ENCODE measurements around the gene TSPAN18. TPM values are rescaled to one million over a fixed set of nuclear protein-coding genes. Genes with fewer than 3 reads are reported as not detected.
A peak's percentile ranks its signal among the peaks of the same experiment; 100 is the strongest.

TSPAN18 gene
- total and polyA plus RNA-seq, 9 donors, result 2.1 to 35.3 (median 14.4) TPM

DNA sequence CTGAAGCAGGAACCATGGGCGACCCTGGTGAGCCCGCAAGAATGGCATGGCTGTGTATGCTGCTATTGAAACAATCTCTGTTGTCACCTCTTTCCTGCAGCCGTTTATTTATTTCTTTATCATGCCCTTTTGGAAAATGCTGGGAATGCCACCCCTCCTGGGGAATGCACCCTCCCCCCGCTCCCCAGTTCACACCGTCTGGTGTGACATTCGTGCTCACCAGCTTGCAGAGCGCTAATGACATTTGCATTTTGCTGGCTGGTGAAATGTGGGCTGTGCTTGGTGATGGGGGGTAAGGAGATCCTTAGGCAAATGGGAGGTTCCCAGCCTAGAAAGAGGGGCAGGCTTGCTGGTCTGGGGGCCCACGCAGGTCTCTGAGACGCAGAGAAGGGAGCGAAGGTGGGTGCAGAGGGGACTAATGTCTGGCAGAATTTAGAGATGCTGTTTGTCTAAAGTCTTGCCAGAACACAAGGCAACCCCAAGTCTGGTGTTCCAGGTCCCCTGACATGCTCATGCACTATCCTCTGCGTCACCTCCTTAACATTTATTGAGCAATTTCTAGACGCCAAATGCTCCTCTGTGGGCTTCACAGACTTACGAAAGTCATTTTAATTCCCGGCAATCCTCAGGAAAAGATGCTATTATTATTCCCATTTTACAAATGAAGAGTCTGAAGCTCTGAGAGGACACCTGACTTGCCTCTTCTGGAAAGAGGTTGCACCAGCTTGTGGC lies 132.2 kb downstream of the TSPAN18 start:
- Histone ChIP-seq H3K36me3 (no peaks in the 10 kb centered on the region), H3K4me3 (no peak overlapping the region), H3K4me1 (ENCODE audit: insufficient read depth) (peaks cover 8% of the 10 kb centered on the region), H3K9me3 (no peaks in the 10 kb centered on the region), H3K27ac (no peak overlapping the region), H3K27me3 (no peaks in the 10 kb centered on the region)
- WGBS, 3 donors, result 93 to 96% (median 94%) methylated on average over 14 of the region's 14 CpGs
- no peak for DNase-seq
- intact Hi-C loops (cut with DNase I), result no loop called here
- no peak for TF ChIP-seq EP300 (IDR thresholded peaks at IDR 0.05)
- no peak for TF ChIP-seq POLR2A (IDR thresholded peaks at IDR 0.05)
- TF ChIP-seq, protein P1, sequence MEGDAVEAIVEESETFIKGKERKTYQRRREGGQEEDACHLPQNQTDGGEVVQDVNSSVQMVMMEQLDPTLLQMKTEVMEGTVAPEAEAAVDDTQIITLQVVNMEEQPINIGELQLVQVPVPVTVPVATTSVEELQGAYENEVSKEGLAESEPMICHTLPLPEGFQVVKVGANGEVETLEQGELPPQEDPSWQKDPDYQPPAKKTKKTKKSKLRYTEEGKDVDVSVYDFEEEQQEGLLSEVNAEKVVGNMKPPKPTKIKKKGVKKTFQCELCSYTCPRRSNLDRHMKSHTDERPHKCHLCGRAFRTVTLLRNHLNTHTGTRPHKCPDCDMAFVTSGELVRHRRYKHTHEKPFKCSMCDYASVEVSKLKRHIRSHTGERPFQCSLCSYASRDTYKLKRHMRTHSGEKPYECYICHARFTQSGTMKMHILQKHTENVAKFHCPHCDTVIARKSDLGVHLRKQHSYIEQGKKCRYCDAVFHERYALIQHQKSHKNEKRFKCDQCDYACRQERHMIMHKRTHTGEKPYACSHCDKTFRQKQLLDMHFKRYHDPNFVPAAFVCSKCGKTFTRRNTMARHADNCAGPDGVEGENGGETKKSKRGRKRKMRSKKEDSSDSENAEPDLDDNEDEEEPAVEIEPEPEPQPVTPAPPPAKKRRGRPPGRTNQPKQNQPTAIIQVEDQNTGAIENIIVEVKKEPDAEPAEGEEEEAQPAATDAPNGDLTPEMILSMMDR (IDR thresholded peaks at IDR 0.05), result no peak

DNA sequence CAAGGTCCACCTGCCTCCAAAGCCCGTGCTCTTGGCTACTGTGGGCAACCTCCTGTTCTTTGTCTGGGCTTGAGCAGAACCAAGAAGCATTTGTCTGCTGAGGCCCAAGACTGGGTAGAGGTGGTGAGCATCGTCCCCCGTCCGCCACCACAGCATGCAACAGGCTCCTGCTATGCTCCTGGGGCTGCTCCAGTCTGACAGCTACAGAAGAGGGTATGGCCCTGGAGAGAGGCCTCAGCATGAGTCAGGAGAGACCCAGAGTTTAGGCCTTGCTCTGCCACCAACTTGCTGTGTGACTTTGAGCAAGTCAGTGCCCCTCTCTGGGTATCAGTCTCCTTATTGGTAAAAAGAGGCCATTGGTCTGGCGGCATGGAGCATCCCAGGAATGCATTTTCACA lies 132.8 kb downstream of the TSPAN18 start:
- Histone ChIP-seq H3K4me1 (ENCODE audit: insufficient read depth) (peaks cover 8% of the 10 kb centered on the region), H3K27me3 (no peaks in the 10 kb centered on the region), H3K4me3 (no peak overlapping the region), H3K9me3 (no peaks in the 10 kb centered on the region), H3K27ac (no peak overlapping the region), H3K36me3 (no peaks in the 10 kb centered on the region)
- 91 to 96% (median 95%) methylated on average over 5 of the region's 5 CpGs for WGBS, 3 donors
- TF ChIP-seq EP300 (IDR thresholded peaks at IDR 0.05) (no peak), POLR2A (IDR thresholded peaks at IDR 0.05) (no peak)
- TF ChIP-seq, protein P1 (IDR thresholded peaks at IDR 0.05), result no peak
- intact Hi-C loops (cut with DNase I), result no loop called here
- no peak for DNase-seq

DNA sequence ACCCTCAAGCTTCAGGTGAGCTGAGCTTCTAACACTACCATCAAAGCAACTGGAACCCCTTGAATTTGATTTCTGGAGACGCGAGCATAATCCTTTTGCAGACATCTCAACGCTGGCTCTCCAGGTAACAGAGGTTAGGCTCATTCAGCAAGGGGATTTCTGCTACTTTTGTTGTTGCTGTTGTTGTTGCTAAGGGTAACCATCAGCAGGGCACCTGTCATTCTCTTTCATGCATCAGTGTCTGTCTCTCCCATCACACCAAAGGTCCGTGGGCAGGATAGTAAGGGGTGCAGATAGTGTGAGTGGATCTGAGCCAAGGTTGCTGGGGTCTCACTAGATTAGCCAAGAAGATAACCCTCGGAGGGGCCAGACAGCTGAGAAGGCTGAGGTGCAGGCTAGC lies 133.6 kb downstream of the TSPAN18 start:
- 91 to 96% (median 91%) methylated on average over 5 of the region's 5 CpGs for WGBS, 3 donors
- intact Hi-C loops (cut with DNase I), result no loop called here

DNA sequence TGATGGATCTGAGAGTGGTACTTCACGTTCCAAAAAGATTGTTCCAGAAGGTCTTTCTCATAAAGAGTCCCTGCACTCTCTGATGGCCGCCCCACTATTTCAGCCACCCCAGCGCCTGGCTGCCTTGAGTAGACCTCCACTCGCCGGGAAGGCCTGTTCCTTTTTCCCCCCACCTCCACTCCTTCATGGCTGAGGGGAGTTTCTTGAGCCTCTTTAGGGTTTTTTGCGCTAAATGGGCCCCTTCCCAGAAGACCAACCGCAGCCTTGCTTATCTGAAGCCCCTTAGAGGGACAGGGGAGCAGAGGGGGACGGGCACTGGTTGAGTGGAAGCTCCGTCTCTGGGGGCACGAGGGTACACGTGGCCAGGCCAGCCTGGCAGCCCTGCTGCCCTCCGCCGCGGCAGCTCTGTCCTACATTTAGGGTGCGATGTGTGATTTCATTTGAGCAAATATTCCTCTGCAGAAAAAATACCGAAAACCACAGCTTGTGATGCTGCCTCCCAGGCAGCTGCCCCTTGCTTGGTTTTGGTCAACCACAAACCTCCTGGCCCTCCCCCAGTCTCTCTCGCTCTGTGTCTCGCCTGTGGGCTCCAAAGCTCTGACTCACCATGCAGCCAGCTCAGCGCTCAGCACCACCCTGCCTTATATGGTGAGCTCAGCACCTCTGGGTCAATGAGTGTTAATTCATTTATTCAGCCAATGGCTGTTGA lies 135.2 kb downstream of the TSPAN18 start:
- 29 to 33% (median 30%) methylated on average over 19 of the region's 19 CpGs for WGBS, 3 donors
- peaks cover 7% of the 10 kb centered on the region for H3K4me1 ChIP-seq (ENCODE audit: insufficient read depth)
- no peak overlapping the region for H3K4me3 ChIP-seq
- peak overlapping the region in 1 of 2 donors; percentile 43 for H3K27ac ChIP-seq
- no peak for TF ChIP-seq POLR2A (IDR thresholded peaks at IDR 0.05)
- TF ChIP-seq, protein P1 (IDR thresholded peaks at IDR 0.05), result no peak
- TF ChIP-seq EP300 (IDR thresholded peaks at IDR 0.05), result no peak
- intact Hi-C loops (cut with DNase I), result no loop called here
- DNase-seq, result peak; percentile 72 to 85 (median 77)
- no peaks in the 10 kb centered on the region for H3K27me3 ChIP-seq
- no peaks in the 10 kb centered on the region for H3K9me3 ChIP-seq
- H3K36me3 ChIP-seq, result no peaks in the 10 kb centered on the region

More for the DNA sequence above, 133.6 kb downstream of the TSPAN18 start:
- Histone ChIP-seq H3K36me3 (no peaks in the 10 kb centered on the region), H3K27ac (no peak overlapping the region), H3K27me3 (no peaks in the 10 kb centered on the region), H3K4me1 (ENCODE audit: insufficient read depth) (peaks cover 8% of the 10 kb centered on the region), H3K4me3 (no peak overlapping the region), H3K9me3 (no peaks in the 10 kb centered on the region)
- no peak for DNase-seq
- TF ChIP-seq POLR2A (IDR thresholded peaks at IDR 0.05), result no peak
- no peak for TF ChIP-seq EP300 (IDR thresholded peaks at IDR 0.05)
- TF ChIP-seq, protein P1 (IDR thresholded peaks at IDR 0.05), result no peak

Measured in ovary (tissue), 9 donors.